ENCODE results near the gene ZNF724.

- TF ChIP-seq CTCF (conservative IDR thresholded peaks at IDR 0.05; ENCODE audit: low read depth, low read length) = no peak
- no peak for TF ChIP-seq MAFK (IDR thresholded peaks at IDR 0.05; ENCODE audit: low read depth, low read length)
- no peak for TF ChIP-seq MXI1 (IDR thresholded peaks at IDR 0.05; ENCODE audit: borderline replicate concordance, low read depth, low read length)
- TF ChIP-seq POLR2A (IDR thresholded peaks at IDR 0.05; ENCODE audit: low read depth, low read length) = no peak
- no peak for TF ChIP-seq SMC3 (IDR thresholded peaks at IDR 0.05; ENCODE audit: low read depth, low read length)
- no peak for TF ChIP-seq USF2 (IDR thresholded peaks at IDR 0.05; ENCODE audit: low read depth, low read length)
- no peak for TF ChIP-seq MAZ (IDR thresholded peaks at IDR 0.05; ENCODE audit: borderline replicate concordance, low read depth, low read length)
- no peak for TF ChIP-seq RAD21 (IDR thresholded peaks at IDR 0.05; ENCODE audit: low read length)
- no peak for TF ChIP-seq ELK1 (IDR thresholded peaks at IDR 0.05; ENCODE audit: borderline replicate concordance, low read depth, low read length)
Observed at GRCh38 chr19:23255700-23256099, 5.5 kb upstream of the ZNF724 start.

Measured in IMR-90 (cell line).